Measurements from ENCODE around the gene YDJC. TPM values are rescaled to one million over a fixed set of nuclear protein-coding genes. Genes with fewer than 3 reads are reported as not detected.

Gene YDJC
- total and polyA plus RNA-seq, 9 of the 15 experiments (the other 6 are each of a cell fraction or from before 2014, with no cell fraction given), result 13.5 to 871 (median 164) TPM

DNA sequence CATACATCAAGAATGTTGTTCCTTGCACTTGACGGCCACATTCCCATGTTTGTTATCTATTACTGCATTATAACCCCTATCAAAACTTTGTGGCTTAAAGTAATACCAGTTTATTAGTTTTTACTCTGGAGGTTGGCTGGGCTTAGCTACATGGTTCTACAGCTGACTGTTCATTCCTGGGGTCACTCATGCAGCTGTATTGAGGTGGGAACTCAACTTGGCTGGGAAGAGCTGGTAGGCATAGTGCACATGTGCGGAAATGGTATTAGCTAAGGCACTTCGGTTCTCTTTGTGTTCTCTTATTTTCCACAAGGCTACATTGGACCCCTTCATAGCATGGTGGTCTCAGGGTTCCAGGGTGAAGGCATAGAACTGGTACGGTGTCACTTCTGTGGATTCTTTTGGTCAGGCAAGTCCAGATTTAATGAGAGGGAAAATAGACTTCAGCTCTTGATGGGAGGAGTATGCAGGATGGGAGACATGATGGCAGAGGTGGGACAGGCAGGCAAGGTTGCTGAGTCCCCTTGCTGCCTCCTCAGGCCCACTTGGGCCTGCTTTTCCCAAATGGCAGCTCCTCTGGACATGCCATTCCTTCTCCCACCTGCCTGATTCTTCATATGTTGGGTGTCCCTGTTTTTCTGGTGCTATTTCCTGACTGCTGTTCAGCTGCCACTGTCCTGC lies 16.1 kb downstream of the YDJC start (continued):
- TF ChIP-seq SIX5 (IDR thresholded peaks at IDR 0.05; ENCODE audit: borderline replicate concordance in 1 of 2, insufficient read depth in 1 of 2, low read depth in 1 of 2, low read length in 2 of 2), result peak in 1 of 2 experiments; percentile 26; a peak in 1 of 4 replicates
- no peak for TF ChIP-seq ZBTB8A (IDR thresholded peaks at IDR 0.05; ENCODE audit: partially characterized antibody)
- TF ChIP-seq, protein P1, sequence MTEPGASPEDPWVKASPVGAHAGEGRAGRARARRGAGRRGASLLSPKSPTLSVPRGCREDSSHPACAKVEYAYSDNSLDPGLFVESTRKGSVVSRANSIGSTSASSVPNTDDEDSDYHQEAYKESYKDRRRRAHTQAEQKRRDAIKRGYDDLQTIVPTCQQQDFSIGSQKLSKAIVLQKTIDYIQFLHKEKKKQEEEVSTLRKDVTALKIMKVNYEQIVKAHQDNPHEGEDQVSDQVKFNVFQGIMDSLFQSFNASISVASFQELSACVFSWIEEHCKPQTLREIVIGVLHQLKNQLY (CRISPR knock-in tag; conservative IDR thresholded peaks at IDR 0.05), result 0 out of 4 replicates have a peak, but pooled peaks of 1 of the 2 experiments have one; percentile 30
- 0 out of 2 replicates have a peak, but pooled peaks have one; percentile 72 for TF ChIP-seq NR2F6 (CRISPR knock-in tag; IDR thresholded peaks at IDR 0.05)
- peak; percentile 64 for TF ChIP-seq STAG1 (CRISPR knock-in tag; IDR thresholded peaks at IDR 0.05; ENCODE audit: borderline replicate concordance)
- TF ChIP-seq, protein P2, sequence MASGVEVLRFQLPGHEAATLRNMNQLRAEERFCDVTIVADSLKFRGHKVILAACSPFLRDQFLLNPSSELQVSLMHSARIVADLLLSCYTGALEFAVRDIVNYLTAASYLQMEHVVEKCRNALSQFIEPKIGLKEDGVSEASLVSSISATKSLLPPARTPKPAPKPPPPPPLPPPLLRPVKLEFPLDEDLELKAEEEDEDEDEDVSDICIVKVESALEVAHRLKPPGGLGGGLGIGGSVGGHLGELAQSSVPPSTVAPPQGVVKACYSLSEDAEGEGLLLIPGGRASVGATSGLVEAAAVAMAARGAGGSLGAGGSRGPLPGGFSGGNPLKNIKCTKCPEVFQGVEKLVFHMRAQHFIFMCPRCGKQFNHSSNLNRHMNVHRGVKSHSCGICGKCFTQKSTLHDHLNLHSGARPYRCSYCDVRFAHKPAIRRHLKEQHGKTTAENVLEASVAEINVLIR (CRISPR knock-in tag; IDR thresholded peaks at IDR 0.05), result 0 out of 2 replicates have a peak, but pooled peaks have one; percentile 25
- TF ChIP-seq, protein P3, sequence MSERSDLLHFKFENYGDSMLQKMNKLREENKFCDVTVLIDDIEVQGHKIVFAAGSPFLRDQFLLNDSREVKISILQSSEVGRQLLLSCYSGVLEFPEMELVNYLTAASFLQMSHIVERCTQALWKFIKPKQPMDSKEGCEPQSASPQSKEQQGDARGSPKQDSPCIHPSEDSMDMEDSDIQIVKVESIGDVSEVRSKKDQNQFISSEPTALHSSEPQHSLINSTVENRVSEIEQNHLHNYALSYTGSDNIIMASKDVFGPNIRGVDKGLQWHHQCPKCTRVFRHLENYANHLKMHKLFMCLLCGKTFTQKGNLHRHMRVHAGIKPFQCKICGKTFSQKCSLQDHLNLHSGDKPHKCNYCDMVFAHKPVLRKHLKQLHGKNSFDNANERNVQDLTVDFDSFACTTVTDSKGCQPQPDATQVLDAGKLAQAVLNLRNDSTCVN (CRISPR knock-in tag; IDR thresholded peaks at IDR 0.05), result 0 out of 2 replicates have a peak, but pooled peaks have one; percentile 8
- TF ChIP-seq ZNF436 (CRISPR knock-in tag; IDR thresholded peaks at IDR 0.05), result peak; percentile 17; the same call in 1 of the 2 replicates
- TF ChIP-seq, protein P4, sequence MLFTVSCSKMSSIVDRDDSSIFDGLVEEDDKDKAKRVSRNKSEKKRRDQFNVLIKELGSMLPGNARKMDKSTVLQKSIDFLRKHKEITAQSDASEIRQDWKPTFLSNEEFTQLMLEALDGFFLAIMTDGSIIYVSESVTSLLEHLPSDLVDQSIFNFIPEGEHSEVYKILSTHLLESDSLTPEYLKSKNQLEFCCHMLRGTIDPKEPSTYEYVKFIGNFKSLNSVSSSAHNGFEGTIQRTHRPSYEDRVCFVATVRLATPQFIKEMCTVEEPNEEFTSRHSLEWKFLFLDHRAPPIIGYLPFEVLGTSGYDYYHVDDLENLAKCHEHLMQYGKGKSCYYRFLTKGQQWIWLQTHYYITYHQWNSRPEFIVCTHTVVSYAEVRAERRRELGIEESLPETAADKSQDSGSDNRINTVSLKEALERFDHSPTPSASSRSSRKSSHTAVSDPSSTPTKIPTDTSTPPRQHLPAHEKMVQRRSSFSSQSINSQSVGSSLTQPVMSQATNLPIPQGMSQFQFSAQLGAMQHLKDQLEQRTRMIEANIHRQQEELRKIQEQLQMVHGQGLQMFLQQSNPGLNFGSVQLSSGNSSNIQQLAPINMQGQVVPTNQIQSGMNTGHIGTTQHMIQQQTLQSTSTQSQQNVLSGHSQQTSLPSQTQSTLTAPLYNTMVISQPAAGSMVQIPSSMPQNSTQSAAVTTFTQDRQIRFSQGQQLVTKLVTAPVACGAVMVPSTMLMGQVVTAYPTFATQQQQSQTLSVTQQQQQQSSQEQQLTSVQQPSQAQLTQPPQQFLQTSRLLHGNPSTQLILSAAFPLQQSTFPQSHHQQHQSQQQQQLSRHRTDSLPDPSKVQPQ (CRISPR knock-in tag; IDR thresholded peaks at IDR 0.05; ENCODE audit: borderline replicate concordance), result no peak
- TF ChIP-seq STAT5A (IDR thresholded peaks at IDR 0.05; ENCODE audit: borderline replicate concordance, low read length), result no peak
- 0 out of 2 replicates have a peak, but pooled peaks have one; percentile 75 for TF ChIP-seq ZNF133 (CRISPR knock-in tag; IDR thresholded peaks at IDR 0.05)
- TF ChIP-seq BRCA1 (IDR thresholded peaks at IDR 0.05), result no peak
- 0 out of 2 replicates have a peak, but pooled peaks have one; percentile 19 for TF ChIP-seq BRCA1 (CRISPR knock-in tag; IDR thresholded peaks at IDR 0.05)
- no peak for TF ChIP-seq FIP1L1 (IDR thresholded peaks at IDR 0.05; ENCODE audit: low read depth, low read length, poor library complexity, severe bottlenecking)
- no peak for TF ChIP-seq HLTF (IDR thresholded peaks at IDR 0.05)
- no peak for TF ChIP-seq HDGF (IDR thresholded peaks at IDR 0.05)
- no peak for TF ChIP-seq ZBTB7A (IDR thresholded peaks at IDR 0.05; ENCODE audit: borderline replicate concordance, control insufficient read depth, low read depth, low read length)
- peak; percentile 60; the same call in 1 of the 2 replicates for TF ChIP-seq MED1 (CRISPR knock-in tag; IDR thresholded peaks at IDR 0.05; ENCODE audit: borderline replicate concordance)

Data from K562 (cell line).